ENCODE measurements around the gene COBLL1. TPM values are rescaled to one million over a fixed set of nuclear protein-coding genes. Genes with fewer than 3 reads are reported as not detected.
"Not testable (repeated sequence)": the region's sequence is repeated elsewhere in the genome, so short reads cannot be mapped to it uniquely, and the experiment has no call there.

The COBLL1 gene
- total RNA-seq, 6 experiments from 2014 or later: 38.1 to 133 (median 67.6) TPM

DNA sequence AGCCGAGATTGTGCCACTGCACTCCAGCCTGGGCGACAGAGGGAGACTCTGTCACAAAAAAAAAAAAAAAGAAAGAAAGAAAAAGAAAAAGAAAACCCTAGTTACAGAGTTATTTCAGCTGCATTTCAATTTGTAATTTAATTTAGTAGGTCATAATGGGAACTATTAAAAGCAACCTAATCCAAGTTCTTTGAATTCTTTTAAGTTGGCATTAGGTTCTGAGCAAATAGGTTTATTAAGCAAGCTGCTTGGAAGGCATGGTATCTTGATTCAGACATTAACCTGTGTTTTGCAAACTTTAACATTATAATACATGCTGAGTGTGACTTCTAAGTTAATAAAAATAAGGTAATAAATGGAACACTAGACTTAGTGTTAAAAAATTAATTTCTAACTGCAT, 29.8 kb upstream of the COBLL1 start:
- Histone ChIP-seq H3K27ac (peak overlapping the region in 2 of 3 donors; percentile 13 to 21), H3K4me3 (no peak overlapping the region), H3K27me3 (no peaks in the 10 kb centered on the region), H3K36me3 (no peaks in the 10 kb centered on the region), H3K4me1 (peaks cover 0 to 67% (median 14%) of the 10 kb centered on the region in 4 donors), H3K9me3 (no peaks in the 10 kb centered on the region)
- 59% methylated on average over 2 of the region's 2 CpGs for WGBS (ENCODE audit: insufficient coverage, low coverage, low lambda C conversion rate, missing lambda C conversion rate)
- no peak for DNase-seq
- TF ChIP-seq, protein P1, sequence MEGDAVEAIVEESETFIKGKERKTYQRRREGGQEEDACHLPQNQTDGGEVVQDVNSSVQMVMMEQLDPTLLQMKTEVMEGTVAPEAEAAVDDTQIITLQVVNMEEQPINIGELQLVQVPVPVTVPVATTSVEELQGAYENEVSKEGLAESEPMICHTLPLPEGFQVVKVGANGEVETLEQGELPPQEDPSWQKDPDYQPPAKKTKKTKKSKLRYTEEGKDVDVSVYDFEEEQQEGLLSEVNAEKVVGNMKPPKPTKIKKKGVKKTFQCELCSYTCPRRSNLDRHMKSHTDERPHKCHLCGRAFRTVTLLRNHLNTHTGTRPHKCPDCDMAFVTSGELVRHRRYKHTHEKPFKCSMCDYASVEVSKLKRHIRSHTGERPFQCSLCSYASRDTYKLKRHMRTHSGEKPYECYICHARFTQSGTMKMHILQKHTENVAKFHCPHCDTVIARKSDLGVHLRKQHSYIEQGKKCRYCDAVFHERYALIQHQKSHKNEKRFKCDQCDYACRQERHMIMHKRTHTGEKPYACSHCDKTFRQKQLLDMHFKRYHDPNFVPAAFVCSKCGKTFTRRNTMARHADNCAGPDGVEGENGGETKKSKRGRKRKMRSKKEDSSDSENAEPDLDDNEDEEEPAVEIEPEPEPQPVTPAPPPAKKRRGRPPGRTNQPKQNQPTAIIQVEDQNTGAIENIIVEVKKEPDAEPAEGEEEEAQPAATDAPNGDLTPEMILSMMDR (IDR thresholded peaks at IDR 0.05): peak in 2 of 4 donors; percentile 9 to 12
- TF ChIP-seq POLR2A (IDR thresholded peaks at IDR 0.05): no peak
- ATAC-seq: peak; percentile 8 to 38 (median 34)
- intact Hi-C loops (cut with DNase I): no loop called here

DNA sequence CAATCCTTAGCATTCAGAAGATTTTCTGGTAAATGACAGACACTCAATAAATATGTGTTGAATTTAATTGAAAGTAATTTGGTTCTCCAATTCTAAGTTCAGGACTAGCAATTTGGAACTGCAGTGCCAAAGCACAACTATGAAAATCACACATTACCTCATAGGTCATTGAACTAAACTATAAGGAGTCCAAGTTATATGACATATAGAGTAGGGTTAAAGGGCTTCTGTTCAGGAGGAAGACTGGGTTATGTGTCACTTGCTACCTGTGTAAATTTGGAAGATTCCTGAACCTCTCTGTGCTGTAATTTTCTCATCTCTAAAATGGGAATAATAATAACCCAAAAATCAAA, 27.8 kb upstream of the COBLL1 start:
- Histone ChIP-seq H3K27me3 (no peaks in the 10 kb centered on the region), H3K4me1 (peaks cover 0 to 53% (median 9%) of the 10 kb centered on the region in 4 donors), H3K4me3 (no peak overlapping the region), H3K9me3 (no peaks in the 10 kb centered on the region), H3K36me3 (no peaks in the 10 kb centered on the region), H3K27ac (peak overlapping the region in 2 of 3 donors; percentile 16 to 44)
- ATAC-seq: peak in 3 of 4 donors; percentile 4 to 70 (median 30)
- no peak for TF ChIP-seq POLR2A (IDR thresholded peaks at IDR 0.05)
- TF ChIP-seq, protein P1 (IDR thresholded peaks at IDR 0.05): no peak
- intact Hi-C loops (cut with DNase I): no loop called here
- DNase-seq: no peak

DNA sequence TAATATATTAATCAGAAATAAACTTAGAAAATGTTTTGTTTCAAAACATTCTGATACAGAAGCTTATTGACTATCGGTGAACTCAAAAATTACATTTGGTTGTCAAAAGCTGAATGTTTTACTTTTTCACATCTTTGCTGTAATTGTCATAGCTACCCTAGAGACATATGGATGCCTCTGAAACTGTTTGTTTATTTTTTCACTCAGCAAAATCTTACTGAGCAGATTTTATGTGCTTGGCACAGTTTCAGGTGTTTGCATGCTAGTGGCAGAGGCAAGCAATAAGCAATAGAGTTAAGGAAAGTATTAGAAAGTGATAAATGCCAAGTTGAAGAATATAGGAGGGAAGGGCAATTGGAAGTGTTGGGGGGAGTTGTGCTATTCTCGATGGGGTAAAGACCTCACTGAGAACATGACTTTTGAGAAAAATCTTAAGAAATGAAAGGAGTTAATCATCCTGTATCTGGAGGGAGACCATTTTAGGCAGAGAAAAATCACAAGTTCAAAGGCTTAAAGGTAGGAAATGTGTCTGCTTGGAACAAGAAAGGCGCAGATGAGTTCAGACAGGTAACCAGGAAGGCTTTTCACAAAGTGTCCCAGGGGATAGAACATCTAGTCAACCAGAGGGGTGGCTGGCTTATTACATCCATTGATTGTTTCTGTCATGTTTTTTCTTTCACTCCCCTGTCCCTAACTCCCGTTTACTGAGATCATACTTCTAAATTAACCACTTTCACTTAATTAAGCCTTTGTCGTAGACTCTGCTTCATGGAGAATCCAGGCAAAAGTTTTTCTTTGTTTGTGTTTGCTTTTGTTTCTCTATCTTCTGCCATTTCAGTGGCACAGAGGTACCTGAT, 27.2 kb upstream of the COBLL1 start:
- TF ChIP-seq, protein P1 (IDR thresholded peaks at IDR 0.05): no peak
- no peak for TF ChIP-seq POLR2A (IDR thresholded peaks at IDR 0.05)
- Histone ChIP-seq H3K4me1 (peaks cover 0 to 48% (median 6%) of the 10 kb centered on the region in 4 donors), H3K4me3 (no peak overlapping the region), H3K27ac (peak overlapping the region in 2 of 3 donors; percentile 16 to 44), H3K36me3 (no peaks in the 10 kb centered on the region), H3K27me3 (no peaks in the 10 kb centered on the region), H3K9me3 (no peaks in the 10 kb centered on the region)
- ATAC-seq: peak; percentile 25 to 53 (median 40)
- no peak for DNase-seq
- 50% methylated on average over 5 of the region's 5 CpGs for WGBS (ENCODE audit: insufficient coverage, low coverage, low lambda C conversion rate, missing lambda C conversion rate)
- intact Hi-C loops (cut with DNase I): no loop called here

DNA sequence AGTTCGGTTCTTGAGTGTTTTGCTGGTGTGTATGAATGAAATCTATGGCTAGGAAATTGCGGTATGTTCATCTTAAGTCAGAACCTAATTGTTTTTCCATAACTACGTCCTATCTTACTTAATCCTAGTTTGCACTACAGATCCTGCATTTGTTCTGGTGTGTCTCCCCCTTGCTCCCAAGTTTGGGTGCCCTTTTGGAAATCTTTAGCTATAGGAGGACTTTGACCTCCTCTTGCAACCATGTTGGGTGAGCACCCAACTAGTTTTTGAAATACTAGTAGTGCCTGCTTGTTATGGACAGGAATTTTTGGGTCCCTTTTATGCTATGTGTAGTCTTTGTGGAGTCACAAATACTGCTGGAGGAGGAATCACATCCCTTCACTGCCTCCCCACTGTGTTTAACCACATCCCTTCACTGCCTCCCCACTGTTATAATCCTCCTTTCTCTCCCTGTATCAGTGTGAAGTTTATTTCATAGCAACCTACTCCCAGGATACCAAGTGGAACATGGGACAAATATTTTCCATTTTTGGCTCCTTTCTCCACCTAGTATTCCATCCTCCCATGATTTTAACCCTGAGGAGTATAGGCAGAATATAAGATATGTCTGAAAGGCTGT, 26.3 kb upstream of the COBLL1 start:
- WGBS (ENCODE audit: insufficient coverage, low coverage, low lambda C conversion rate, missing lambda C conversion rate): 32% methylated on average over 3 of the region's 3 CpGs
- intact Hi-C loops (cut with DNase I): no loop called here
- TF ChIP-seq, protein P1 (IDR thresholded peaks at IDR 0.05): no peak
- no peak for TF ChIP-seq POLR2A (IDR thresholded peaks at IDR 0.05)
- peaks cover 0 to 39% (median 4%) of the 10 kb centered on the region in 4 donors for H3K4me1 ChIP-seq
- H3K9me3 ChIP-seq: no peaks in the 10 kb centered on the region
- H3K4me3 ChIP-seq: no peak overlapping the region
- H3K36me3 ChIP-seq: no peaks in the 10 kb centered on the region
- peak overlapping the region in 1 of 3 donors; percentile 44 for H3K27ac ChIP-seq
- no peak for DNase-seq
- H3K27me3 ChIP-seq: no peaks in the 10 kb centered on the region
- ATAC-seq: peak in 1 of 4 donors; percentile 21

DNA sequence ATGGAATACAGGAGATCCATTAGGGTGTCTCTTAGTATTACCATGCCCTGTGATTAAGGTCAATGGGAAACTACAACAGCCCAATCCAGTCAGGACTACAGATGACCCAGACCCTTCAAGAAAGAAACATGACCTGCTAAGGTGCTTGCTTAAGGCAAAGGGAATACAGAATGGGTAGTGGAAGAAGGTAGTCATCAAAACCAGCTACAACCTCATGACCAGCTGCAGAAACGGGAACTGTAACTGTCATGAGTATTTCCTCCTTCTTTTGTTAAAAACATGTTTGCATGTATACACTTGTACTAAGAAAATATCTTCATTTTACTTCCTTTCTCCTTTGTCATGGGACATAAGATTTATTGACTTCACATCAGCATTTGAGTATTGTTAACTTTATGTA, 24.8 kb upstream of the COBLL1 start:
- H3K27me3 ChIP-seq; intact Hi-C loops (cut with DNase I); ATAC-seq; H3K27ac ChIP-seq; DNase-seq; H3K9me3 ChIP-seq; H3K4me3 ChIP-seq; H3K36me3 ChIP-seq: not testable (repeated sequence)
- peaks cover 0 to 24% (median 0%) of the 10 kb centered on the region in 4 donors for H3K4me1 ChIP-seq
- WGBS (ENCODE audit: insufficient coverage, low coverage, low lambda C conversion rate, missing lambda C conversion rate): 53% methylated on average over 1 of the region's 1 CpG

Data from right lobe of liver (tissue), 6 donors.